ENCODE data around the gene KCNMB2.

KCNMB2 gene

DNA sequence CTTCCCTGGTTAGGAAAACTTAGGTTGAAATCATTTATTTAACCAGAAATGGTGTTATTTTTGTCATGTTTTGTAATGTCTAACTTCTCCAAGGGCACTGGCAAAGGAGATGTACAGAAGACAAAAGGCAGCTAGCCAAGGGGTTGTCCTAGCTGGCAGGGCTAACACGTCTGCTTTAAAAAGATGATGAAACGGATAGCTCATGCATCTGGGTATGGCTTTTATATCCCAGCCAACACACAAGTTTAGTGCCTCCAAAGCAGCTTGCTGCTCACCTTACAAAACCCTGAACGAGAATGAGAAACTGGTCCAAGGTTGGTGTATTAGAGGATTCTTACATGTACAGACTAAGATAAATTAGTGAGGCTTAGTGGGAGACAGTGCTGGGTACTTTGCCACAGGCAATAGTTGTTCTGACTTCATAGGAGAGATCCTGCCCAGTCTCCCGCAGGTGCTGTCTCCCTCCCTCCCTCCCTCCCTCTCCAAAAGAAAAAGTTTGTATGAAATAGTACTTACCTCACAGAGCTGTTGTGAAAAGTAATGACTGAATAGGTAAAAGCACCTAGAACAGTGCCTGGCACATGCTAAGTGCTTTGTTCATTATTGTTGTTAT lies 47.8 kb downstream of the KCNMB2 start:
- DNase-seq = no peak

DNA sequence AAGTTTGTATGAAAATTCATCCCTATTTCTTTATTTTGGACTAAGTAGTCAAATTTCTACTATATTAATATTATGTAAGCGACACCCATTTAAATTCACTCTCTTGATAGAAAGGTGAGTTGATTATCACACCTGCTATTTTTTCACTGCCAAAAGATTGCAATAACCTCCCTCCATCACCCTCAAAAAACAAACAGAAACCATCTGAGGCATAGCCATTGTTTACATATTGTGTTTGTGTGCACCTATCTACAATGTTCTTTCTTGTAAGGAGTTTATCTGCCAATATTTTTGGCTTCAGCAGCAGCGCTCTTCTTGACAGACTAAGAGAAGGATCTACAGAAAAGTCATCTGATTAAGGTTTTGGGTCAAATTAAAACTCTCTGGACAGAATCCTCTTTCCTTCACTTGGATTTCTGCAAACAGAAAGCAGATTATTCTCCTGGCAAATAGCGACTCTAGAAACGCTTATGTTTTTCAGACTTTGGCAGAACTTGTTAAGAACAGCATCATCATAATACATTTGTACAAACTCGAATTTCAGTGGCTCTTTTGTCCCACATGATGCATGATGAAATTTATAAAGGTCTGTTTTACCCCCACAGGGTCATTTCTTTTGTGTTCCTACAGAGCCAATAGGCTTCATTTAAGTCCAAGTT lies 48.6 kb downstream of the KCNMB2 start:
- no peak for DNase-seq

DNA sequence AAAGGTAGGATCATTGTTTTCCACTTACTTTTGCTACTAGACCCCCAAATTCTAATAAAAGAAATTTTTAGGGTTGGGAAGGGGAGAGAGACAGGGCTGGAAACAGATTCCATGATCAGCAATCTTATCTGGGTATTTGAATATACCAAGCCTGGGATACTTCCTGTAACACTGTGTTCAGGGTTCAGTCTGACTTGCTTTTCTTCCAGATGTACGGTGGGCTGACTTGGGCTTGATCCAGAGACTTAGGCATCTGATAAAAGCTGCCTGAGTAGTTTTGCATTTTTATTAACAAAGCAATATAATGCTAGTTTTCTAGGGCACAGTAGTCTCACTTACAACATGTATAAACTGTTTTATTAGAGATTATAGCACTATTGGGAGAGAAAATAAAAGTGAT lies 49.2 kb downstream of the KCNMB2 start:
- no peak for DNase-seq

DNA sequence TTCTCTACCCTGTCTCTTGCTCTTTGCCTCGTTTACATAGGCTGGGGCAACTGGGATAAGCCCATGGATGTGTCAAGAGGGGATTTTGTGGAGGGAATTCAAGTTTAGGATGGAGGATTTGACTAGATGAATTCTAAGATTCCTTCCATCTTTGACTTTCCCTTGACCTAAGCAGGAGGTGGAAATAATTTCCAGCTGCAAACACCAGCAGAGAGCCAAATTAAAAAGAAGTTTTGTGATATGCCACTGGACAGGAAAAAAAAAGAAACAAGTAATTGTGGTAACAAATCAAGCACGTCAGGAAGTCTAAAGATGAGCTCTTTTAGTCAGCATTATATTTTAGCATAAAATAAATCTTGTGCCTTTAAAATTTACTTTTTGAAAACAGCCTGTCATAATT lies 49.8 kb downstream of the KCNMB2 start:
- no peak for DNase-seq

DNA sequence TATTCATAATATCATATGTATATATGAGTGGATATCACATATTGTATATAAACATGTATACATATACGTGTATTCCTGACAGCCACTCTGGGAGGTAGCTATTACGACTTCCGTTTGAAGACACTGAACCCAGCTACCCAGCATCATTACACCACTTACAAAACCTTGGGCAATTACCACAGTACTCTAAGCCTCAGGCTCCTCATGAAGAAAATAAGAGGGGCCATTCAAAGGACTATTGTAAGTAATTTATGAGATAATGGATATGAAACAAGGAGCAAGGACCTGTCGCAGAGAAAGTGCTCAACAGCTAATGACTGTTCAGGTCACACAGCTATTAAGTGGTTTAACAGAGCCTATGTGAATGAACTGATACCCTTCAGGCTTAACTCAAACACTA lies 52.4 kb downstream of the KCNMB2 start:
- DNase-seq = no peak

DNA sequence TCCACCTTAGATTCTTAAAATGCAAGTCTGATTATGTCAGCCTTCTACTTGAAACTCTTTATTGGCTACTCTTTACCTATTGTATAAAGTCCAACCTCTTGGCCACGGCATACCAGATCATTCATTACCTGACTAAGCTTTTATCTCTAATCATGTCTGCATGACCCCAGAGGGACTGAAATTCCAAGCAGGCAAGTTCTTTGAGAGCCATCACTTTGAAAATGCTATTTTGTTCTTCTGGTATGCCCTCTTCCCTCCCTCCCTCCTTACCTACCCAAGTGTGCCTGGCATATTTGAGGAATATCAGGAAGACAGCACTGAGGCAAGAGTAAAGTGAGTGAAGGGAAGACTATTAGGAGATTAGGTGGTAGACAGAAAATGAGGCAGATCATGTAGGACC lies 57.5 kb downstream of the KCNMB2 start:
- DNase-seq = no peak

DNA sequence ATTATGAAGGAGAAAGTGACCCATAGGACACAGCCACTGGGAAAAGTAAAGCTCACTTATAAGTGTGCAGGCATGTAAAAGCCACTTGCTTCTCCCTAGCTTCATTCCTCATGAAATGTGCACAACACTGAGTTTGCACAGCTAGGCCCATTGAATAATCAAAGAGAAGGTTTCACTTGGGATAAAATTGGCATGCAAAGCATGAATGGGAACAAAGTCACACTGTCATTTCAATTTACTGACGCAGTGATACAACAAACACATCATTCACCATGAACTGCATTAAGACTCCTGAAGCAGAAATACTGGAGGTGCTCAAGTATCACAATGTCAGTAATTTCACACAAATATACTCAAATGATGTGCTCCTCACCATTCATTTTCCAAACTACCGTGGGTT lies 61.1 kb downstream of the KCNMB2 start:
- no peak for DNase-seq

DNA sequence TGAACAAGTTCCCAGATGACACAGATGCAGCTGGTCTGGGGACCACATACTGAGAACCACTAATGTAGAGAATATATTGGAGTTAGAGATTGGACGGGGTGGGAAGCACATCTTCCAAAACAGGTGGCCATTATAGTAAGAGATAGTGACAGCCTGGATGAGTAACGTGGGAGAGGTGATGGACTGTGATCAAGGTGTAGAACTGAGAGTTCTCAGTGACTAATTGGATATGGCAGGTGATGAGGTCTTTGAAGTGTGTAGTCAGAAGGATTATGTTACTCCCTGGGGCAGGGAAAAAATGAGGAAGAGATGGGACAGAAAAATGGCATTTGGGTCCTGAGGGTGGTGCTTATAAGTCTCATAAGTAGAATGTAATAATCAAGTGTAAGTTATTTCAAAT lies 66.6 kb downstream of the KCNMB2 start:
- DNase-seq = no peak

DNA sequence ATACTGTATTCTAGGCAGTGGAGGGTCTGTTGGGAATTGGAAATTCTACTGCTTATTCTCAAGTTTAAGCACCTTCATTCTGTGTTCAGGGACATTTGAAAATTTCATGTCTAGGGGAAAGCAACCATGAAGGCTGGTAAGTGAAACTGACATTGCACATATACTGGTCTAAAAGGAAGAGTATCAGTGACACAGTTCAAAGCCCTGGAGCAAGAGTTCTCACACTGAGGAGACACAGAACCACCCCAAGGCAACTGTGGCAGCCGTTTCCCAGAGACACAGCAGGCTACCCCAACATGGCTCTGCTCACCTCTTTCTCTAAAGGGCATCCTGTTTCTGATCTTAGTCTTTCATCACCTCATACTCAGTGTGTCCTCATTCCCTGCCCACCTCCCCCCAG lies 67.5 kb downstream of the KCNMB2 start:
- no peak for DNase-seq

DNA sequence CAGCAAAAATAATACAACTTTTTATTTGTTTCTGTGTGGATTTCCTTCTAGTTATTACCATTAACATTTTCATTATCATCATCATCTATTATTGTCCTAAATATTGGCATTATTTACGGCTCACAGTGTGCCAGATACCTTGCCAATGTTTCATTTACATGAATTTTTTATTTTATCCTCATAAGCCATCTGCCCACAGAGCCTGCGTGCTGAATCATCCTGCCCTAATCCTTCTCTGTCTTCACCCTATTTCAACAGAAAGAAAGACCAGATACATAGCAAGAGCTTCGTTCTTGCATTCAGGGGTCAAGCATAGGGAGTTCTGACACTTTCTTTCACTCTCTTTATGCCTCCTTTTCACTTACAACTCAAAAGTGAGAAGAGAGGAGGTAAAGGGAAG lies 82.0 kb downstream of the KCNMB2 start:
- no peak for DNase-seq

DNA sequence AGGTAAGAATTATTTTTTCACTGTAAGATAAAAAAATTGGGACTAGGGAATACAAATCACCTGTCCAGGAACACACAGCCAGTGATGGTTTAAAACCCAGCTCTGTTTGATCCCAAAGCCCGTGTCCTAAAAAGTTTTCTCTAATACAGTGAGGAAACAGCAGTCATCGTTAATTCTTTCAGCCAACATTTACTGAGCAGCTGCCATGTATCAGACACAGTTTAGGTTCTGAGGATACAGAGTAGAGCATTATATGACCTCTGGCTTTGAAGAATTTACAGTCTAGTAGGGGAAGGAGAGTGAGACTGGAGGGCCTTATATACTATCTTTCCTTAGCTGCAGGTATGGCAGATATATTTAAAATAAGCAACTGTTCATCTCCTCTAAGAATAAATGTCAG lies 82.7 kb downstream of the KCNMB2 start:
- no peak for DNase-seq

DNA sequence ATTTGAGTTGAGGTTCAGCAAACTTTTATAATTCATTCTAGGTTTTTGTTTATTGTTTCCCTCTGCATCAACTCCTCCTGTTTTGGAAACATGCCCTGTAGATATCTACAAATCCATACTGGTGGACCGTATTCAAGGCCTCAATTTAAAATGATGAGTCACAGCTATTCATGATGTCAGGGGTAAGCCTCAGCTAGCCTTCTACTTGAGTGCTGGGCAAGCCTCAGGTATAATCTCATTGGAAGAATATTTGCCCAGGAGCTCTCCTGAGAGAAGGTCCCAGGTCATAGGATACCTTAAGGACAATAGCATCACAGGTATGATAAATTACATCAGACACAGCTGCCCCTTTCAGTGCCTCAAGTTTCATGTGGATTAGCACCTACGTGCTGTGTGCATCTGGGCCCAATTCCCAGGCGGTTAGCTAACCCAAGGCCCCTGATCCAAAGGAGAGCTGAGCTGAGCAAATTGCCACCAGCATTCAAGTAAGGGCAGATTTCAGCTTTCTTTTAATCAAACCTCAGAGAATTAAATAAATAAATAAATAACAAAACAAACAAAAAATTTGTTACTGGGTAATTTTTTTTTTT lies 87.5 kb downstream of the KCNMB2 start:
- DNase-seq = no peak

DNA sequence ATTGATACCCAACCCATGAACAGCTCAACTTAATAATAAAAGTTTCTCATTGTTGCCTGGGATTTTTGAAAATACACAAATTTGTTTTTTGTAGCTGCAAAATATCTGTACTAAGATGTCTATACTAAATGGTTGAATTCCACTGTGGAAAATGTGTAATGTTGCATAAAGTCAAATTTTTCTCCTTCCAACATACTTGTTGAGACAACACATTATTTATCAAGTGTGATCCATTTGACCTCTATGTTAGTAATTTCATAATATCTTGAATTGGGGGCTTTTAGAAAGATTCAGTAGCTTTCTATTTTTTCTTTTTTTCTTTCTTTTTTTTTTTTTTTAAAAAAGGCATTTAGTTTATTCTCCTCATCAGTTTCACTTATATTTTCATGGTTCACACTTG lies 88.0 kb downstream of the KCNMB2 start:
- no peak for DNase-seq

DNA sequence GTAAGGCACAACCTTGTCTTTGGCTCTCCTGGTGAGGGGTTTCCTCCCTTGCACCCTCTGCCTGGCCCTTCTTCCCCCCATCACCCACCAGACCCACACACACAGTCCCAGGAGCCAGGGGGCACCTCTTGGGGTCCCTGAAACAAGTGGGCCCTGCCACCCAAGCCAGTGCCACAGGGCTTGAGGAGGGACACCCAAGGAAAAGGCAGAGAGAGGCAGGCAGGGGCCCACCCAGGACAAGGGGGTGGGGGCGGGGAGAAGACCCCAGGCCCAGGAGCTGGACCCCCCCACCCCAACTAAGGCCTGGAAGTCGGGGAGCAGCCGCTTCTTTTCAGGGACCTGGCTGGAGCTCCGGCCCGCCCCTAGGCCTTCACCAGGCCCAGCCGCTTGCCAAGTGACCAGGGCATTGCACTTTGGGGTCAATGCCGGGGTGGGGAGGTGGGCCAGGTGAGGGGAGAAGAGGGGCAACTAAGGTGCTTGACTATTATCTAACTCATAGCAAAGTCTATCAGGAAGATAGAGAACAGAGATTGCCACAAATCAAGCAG lies 88.9 kb downstream of the KCNMB2 start:
- no peak for DNase-seq

DNA sequence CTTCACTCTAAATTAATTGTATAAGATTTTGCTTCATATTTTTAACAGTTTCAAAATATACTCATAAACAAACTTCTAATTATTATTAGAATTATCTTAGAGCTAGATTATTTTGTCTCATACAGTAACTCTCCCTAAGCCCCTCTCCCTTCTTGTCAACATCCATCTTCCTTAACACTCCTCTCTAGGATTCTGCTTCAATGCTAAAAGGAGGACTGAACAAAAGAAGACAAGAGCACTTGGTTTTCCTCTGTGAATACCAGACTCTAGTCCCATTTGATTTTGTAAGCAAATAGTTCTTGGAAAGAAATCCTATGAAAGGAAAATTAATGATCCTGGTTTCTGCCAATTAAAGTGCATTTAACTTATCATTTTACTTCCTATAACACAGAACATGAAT lies 91.8 kb downstream of the KCNMB2 start:
- DNase-seq = no peak

DNA sequence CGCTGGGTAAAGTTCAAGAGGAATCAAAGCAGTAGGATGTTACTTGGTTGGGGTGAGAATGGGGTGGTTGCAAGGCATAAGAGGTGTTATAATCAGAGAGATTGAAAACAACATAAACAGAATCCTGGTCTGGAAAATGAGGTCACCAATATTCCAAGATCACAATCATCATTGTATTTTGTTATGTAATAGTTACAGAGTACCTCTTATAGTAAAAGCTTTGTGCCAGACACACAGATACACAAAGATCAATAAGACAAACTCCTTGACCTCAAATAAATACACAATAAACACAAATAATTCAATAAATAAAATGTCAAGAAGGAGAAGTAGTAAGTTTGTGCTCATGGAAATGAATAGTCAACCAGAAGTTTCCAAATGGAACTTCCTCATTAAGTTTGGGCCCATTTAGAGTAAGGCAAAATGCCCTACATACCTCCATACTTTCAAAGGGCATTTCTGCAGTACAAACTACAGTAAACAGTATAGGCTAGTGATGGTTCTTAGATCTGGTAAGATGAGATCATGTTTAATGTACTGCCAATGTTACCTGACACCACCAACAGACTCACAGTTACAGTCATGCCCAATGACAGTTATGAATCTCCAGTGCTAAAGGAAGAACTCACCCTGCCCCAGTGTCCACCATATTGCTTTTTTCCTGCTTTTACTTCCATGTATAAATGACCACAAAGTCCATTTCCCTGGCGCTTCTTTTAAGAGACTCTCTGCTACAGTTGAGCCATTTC lies 93.4 kb downstream of the KCNMB2 start:
- no peak for DNase-seq

DNA sequence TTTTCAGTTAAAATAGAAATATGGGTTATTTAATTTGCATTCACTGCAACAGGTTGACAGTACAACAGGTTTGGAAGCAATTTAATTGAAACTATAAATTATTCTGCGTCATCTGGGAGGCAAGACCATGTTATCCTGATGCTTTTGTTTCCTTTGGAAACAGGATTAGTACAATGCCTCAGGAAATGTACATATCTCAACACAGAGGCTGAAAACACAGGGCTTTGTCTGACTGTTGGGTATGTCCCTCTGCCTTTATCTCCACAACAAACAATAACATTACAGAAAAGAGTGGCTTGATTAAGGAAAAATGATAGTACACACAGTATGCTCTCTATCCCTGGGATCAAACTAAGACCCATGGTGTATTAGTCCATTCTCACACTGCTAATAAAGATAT lies 95.7 kb downstream of the KCNMB2 start:
- no peak for DNase-seq

DNA sequence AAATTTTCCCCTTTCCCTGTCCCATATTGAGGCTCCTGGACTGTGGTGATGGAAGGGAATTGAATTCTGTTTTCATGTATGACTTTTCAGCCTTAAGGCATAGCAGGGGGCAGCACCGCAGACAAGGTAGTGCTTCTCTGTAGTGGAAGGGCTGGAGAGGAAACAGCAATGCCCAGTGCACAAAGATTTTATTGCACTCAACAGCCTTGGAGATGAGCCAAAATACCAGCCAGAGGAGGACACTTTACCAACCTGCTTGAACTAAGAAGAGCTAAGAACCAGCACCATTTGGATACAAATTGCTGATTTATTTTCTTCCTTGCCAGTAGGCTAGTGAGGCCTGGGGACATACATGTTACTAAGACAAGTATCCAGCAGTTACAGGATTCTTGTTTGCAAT lies 98.7 kb downstream of the KCNMB2 start:
- DNase-seq = no peak

DNA sequence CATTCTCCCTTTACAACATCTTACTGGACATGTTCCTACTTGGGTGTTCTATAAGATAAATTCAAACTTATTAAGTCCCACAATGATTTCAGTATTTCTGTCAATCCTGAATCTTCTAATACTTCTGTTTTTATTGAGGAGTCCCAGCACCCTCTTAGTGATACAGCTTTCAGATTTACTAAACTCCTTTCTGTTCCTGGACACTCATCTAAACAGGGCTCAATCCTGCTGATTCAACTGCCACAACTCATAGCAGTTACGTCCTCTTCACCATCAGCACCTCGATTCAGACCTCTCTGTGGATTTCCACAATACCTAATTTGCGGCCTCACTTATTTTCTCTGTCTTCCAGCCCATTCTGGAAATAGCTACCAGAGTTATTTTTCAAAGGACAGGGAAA lies 101.6 kb downstream of the KCNMB2 start:
- DNase-seq = no peak

DNA sequence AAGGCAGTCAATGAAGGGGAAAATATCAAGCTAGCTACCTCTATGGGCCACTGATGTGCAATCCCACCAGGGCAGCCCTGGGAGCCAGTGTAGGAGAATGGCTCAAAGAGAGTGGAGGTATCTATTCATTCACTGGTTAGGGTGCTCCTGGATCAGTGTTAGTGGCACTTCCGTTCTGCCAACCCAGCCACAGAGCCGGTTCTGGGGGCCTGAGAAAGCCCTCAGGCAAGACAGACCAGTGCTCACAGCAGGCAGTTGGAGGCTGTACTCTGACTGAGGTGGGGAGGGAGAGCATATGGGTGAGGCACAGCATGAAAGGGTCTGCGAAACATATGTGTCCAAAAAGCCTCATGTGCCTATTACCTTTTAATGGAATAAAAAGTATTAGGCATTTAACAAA lies 109.3 kb downstream of the KCNMB2 start:
- no peak for DNase-seq

DNA sequence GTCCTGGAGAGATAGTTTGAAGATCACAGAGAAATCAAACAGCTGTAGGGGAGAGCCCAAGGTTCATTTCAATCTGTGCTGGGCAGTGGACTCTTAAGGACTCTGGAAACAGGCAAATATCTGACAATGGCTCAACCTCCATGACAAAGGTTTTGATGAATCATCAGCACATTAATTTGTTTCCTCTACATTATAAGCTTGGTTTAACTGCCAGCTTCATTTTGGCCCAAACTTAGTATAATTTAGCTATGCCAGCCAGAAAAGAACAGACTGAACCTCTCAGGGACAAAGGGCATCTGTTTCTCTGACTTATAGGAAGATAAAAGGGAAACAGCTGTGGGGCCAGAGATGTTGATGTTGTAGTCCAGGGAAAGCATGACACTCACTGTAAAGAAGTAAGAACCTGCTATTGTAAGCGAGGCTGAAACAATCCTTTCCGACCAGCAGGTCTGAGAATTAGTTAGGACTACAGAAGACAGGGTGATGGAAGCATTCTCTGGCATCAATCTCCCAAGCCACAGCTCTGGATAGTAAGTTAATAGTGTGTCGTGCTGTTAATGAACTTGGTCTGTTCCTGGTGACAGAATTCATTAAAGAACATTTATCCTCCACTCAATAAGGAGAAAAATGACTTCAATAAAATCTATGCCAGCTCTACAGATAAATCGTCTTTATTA lies 110.1 kb downstream of the KCNMB2 start:
- DNase-seq = no peak

DNA sequence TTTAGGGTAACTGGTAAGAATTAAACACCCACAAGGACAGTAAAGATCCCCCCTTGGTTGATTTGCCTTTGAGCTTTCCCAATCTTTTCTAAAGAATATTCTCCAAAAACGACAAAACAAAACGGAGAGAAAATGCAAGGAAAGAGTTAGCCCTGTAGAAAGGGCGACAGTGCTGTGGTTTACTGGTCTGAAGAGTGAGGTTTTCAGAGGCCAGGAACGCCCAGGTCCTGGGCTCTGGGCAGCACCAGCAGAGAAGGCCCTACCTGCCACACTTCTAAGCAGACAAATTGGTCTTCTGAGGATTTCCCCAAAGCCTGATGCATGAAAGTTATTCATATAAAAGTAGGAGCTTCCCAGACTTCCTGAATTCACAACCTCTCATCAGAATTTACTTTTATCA lies 119.3 kb downstream of the KCNMB2 start:
- no peak for DNase-seq

DNA sequence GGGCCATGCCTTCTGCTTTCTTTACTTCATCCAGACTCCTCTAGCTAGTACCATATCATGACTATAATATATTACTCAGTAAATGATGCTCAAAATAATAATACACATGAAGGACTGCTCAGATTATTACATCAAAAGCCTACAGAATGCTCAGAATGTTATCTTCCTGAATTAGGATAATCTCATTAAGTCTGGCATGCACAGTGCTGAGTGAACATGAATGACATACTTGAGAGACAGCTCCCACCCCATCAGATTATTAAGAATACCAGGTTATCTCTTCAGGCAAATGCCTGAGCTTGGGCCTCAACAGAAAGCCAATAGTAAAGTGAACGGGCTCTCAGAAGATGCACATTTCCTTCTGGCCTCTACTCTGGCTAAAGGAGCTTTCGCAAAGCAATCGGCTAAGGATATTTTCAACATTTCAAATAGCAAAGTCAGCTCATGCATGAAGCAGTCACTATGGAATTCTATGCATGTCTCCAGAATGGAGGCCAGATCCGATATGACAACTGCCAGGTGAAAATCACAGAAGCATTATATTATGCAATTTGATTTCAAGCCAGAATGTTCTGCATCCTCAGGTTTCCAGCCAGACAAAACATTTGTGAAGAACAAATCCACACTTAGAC lies 122.6 kb downstream of the KCNMB2 start:
- DNase-seq = no peak
